Embryonic facial prominence (tissue), 1 donor: ENCODE data around the gene SPECC1.

Experiments used
- DNase-seq: peaks from one replicate; pipeline ENCODE4 v3.0.0-alpha.2; 2016; ENCODE audit errors: extremely low spot score

Gene SPECC1

DNA sequence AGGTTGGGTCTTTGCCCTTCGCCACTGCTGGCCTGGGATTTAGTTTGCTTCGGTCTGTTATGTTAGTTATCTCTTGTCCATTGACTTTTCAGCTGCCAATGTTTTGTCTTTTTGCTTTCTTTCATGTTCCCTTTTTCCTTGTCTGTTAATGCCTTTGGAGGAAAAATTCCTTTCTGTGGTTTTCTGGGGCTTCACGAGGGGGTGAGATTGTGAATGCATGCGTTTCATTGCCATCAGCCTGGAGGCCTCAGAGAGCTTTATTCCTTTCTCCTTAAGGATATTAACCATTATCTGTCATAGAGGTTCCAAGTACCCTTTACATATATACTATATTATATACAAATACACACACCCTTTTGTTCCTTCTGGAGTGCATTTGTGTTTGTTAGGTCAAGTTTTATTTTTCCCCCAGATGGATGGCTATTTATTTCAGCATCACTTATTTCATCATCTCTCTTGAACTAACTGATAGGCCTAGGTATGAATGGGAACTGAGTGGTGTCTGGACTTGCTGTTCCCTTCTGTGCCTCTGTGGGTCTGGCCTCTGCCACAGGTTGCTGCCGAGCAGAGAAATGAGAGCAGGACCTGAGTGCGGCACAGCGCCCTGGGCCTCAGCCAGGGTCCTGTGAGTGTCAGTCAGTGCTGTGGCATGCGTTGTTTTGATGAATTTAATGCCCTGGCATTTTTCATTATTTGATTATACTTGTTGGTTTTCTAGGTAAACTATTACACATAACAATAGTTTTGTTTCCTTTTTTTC, 264.8 kb downstream of the SPECC1 start:
- no peak for DNase-seq

DNA sequence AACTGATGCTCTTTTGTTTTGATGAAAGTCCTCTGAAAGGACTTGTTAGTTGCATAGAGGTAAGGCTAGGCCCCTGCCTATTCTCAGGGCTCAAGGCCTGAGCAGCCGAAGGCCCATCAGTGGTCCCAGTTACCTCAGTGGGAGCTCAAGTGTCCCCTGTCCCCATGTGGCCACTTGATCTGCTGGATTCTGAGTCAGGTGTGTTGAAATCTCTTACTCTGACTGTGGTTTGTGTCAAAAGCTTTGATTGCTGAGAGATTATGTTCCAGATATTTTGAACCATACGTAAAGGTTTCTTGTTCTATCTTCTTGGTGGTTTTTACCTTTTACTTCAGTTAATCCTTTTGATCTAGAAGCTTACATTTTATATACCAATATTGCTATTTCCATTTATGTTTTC, 266.5 kb downstream of the SPECC1 start:
- DNase-seq = no peak

DNA sequence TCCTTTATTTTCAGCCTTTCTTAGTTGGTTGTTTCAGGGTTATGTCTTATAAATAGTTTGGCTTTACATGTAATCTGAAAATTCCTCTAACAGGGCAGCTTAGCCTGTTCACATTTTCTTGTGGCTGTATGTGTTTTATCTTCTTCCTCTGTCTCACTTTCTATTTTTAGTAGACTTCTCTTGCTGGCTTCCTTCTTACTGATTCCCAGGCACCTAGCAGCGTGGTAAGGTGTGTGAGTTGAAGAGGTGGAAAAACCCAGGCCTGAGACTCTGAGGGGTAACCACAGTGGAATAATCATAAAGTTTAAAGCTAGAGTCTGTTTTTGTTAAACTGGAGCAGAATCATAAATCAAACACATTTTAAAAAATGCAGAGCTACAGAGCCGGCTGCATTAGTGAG, 267.3 kb downstream of the SPECC1 start:
- DNase-seq = no peak

DNA sequence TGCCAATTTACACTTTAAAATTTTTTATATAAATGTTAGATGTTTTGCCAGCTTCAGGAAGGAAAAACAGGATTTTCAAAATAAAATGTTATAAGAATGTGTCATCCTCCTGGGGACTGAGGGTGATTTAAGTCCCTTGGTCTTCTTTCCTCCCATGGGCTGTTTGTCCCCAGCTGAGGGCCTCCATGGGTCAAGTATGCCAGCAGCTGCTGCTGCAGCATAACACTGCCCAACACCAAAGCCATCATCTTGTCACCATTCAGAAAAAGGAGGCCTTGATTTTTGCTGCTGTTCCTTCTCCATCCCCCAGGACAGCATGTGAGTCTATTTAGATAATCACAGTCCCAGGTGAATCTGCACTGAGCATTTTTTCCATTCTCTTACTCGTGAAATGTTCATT, 269.6 kb downstream of the SPECC1 start:
- DNase-seq = no peak

DNA sequence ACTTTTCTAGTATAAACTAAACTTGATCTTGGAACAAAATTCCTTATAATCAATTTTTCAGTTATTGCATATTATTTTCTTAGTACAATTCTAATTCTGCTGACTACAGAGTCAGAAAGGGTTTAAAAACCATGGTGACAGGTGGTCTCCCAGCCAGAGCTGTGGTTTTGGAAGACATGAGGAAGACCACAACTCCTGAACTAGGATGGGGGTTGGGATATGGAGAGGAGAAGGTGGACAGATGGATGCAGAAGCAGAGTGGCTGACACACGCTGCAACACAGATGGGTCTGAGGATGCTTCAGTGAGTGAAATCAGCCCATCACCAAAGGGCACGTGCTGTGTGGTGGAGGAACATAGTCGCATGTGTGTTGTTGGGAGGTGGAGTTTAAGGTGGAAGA, 270.5 kb downstream of the SPECC1 start:
- DNase-seq = no peak

DNA sequence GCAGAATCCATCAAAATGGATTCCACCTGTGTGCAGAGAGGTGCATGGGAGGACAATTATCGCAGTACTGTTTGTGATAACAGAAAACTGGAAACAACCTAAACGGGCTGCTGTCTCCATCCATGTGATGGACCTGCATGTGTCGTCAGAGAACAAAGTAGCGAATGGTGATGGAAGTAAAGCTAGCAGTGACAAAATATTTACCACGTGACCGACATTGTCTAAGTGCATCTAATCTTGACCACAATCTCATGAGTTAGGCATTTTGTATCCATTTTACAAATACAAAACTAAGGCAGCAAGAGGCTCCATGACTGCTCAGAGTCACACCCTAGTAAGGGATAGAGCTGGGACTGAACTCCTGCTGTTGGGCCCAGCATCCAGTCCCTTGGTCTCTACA, 270.9 kb downstream of the SPECC1 start:
- no peak for DNase-seq

DNA sequence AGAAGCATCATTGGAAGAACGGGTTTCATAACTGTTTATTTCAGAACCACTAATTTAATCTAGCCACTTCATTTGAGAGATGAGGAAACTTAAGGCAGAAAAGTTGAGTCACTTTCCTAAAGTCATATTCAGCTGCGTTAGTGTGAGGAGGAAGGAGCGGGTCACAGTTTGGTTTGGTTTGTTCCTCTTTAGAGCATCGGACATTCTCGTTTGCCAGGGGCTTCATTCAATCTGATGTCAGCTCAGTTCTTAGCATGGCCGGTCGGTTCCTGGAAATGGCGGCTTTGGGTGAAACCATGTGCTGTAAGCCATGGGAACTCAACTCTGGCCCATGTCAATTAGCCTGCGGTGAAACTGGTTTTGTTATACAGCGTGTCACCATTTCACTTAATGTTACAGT, 271.7 kb downstream of the SPECC1 start:
- no peak for DNase-seq

DNA sequence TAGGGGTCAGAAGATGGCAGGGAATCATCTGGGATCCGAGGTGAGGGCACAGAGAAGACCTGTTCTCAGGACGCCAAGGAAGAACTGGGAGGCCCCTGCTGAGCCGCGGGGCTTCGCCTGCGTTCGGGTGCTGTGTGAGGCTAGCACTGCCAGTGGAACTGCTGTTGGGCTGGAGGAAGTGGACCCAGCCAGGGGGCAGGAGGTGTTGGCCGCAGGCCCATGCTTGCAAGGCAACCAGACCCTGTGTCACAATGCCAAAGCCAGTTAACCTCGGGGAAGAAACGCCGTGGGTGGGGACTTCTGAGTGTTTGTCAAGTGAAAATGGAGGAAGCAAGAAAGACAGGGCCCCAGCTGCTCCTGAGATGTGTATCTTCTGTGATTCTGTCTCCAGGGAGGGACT, 272.7 kb downstream of the SPECC1 start:
- no peak for DNase-seq

DNA sequence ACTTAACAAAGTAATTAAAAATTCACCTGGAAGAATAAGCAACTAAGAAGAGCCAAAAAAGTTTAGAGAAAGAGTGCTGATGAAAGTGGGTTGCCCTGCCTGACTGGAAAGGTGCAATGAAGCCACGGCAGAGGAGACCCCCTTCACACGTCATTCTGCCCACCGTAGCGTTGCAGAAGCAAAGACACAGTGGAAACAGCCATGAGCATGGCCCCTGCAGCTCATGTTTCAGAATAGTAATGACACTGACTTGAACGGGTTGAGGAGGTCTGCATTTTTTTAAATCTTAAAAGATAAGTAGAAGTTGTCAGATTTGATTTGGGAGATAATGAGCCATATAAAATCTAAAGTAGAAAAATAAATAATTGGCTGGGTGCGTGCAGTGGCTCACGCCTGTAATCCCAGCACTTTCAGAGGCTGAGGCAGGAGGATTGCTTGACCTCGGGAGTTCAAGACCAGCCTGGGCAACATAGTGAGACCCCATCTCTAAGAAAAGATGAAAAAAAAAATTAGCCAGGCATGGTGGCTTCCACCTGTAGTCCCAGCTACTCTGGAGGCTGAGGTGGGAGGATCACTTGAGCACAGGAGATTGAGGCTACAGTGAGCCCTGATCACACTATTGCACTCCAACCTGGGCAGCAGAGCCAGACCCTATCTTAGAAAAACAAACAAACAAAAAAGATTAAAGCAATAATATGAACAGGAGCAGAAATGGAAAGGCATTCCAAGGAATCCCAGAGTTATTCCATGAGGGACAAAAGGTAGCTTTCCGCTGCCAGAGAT, 273.6 kb downstream of the SPECC1 start:
- DNase-seq = no peak

DNA sequence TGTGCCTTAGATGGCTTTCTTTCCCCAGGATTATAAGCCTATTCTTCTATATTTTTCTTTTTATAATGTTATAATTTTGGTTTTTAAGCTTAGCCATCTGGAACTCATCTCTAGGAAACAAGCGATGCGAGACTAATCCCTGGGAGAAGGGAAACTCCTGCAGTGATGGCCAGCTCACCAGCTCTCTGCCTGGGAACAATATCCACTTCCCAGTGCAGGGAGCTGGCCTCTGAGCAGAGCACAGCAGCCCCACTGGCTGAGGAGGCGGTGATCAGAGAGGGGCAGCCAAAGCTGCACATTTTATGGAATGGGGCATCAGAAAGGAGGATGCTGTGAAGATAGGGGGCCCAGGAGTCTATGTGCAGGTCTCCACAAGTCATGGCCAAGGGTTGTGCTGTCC, 274.9 kb downstream of the SPECC1 start:
- DNase-seq = no peak

DNA sequence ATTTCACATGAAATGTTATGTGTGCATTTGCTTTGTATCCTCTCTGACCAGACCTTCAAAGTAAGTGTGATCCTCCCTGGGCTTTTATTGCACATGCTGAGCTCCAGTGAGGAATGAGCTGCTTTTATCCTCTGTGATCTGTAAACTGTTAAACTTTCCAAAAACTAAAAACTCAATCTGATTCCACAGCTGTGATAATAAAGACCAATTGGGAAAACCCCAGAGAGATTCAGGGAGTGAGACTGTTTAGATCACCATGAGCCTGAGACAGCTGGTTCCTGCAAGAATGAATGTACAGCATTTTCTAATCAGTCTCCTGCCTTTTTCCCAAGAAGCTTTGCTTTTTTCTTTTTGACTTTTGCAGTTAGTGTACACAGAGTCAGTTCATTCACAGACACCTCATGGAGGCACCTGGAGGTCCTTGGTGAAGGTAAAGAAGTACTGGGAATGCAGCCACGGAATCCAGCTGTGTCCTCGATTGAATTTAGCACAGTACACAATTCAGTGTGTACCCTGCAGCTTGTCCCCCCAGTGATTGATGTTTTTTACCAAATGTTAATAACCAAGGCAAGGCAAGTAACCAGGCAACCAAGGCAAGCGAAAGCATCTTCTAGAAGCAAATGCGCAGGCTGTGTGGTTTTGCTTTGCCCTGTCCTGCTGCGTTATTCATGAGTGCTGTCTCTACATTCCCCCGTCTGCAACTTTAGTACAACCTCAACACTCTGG, 275.6 kb downstream of the SPECC1 start:
- no peak for DNase-seq

DNA sequence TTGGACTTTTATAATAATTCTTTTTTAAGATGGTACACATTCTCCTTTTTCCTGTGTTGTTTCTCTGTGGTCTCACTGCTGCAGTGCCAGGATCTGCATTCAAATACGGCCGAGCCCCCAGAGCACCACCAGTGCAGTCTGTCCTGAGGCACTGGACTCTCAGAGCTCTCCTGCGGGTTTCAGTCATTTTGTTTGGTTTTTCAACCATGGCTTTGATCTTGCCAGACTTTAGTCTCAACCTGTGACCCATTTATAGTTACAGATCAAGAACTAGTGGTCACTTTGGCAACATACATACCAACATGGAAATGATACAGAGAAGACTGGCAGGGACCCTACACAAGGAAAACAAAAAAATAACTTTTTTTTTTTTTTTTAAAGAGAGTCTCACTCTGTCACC, 280.8 kb downstream of the SPECC1 start:
- no peak for DNase-seq

DNA sequence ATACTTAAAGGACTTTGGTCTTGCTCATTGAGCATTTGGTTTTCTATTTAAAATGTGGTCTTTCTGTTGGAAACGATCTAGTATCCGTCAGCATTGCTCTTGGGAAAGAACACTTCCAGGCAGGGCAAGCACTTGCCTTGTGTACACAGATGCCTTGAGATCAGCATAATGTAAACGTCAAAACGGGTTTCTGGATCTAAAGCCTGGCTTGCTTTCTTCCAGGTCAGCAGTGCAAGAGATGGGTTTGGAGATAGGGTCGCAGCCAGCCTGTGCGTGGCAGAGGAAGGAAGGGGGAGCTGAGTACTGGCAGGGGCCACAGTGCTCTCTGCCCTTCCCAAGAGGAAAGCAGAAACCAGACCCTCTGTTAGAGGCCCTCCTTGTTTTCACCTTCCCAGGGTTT, 282.7 kb downstream of the SPECC1 start:
- no peak for DNase-seq

DNA sequence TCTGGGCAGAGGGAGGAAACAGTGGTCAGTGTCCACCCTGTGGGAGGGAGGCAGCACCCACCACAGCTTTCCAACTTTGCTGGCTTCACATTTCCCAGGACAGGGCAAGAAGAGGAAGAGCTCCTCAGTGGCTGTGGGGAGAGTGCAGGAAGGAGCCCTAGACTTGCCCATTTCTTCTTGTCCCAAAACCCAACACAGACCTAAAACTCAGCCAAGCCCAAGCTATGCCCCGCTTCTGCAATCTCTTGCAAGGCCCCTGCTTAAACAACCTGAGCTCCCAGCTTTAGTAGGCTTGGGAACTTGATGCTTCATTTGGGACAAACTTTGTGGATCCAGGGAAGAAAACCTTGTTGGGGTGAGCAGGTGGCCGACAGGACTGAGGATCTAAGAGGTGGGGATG, 284.3 kb downstream of the SPECC1 start:
- DNase-seq = no peak

DNA sequence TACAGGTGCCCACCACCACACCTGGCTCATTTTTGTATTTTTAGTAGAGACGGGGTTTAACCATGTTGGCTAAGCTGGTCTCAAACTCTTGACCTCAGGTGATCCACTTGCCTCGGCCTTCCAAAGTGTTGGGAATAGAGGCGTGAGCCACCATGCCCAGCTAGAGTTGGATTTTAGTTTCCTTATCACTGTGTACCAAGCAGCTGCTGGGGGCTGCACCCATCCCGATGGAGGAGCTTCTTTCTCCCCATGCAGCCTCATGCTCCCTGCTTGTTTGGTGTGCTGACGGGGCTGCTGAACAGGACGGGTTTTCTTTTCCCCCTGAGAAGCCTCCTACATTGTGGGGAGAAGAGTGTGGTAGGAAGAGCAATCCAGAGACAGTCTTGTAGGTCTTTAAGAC, 285.0 kb downstream of the SPECC1 start:
- DNase-seq = no peak

DNA sequence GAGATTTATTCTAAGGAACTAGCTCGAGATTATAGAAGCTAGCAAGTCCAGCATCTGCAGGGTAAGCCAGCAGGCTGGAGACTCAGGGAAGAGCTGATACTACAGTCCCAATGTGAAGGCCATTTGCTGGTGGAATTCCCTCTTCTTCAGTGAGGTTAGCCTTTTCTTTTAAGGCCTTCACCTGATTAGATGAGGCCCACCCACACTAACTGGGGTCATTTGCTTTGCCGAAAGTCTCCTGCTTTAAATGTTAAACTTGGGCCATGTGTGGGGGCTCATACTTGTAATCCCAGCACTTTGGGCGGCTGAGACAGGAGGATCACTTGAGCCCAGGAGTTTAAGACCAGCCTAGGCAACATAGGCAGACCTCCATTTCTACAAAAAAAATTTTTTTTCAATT, 289.9 kb downstream of the SPECC1 start:
- no peak for DNase-seq

DNA sequence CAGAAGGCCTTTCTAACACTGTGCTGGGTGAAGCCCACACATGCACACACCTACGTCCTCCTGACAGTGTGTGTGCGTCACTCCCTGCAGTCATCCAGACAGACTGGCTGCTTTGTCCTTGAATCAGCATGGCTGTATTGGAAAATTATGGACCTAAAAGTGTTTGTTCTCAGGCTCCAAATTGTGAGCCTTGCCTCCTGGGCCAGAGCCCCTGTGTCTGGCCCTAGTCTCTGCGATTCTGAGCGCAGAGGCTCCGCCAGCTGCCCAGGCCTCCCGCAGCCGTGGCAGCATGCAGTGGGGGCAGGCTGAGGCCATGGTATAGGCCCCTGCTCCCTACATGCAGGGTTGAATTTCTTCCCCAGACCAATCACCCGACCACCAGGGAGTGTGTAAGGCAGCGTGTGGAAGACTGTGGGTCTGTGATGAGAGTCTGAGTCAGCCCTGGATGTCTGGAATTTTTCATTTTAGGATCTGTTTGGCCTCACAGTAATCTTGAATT, 291.3 kb downstream of the SPECC1 start:
- DNase-seq = no peak

DNA sequence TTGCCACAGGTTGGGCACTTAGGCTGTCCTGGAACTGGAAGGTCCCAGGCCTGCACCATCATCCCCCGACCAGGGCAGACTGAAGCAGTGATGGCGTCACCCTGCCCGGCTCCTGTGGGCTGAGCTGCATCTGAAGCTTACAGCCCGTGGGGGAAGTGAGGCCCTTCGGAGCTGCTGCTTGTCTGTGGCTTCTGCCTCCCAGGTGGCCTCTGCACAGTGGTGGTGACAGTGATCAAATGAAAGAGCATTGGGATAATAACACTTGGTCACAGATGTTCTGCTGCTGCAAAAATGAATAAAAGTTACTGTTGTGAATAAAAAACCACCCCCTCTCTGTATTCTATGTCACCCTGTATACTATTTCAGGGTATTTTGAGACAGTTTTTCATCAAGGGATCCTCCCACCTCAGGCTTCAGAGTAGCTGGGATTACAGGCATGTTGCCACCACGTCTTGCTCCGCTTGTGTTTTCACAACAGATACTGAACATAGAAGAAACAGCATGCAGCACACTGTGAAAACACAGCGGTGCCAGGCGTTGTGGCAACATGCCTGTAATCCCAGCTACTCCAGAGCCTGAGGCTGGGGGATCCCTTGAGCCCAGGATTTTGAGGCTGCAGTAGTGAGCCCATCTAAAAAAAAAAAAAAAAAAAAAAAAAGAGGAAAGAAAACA, 293.2 kb downstream of the SPECC1 start:
- no peak for DNase-seq

DNA sequence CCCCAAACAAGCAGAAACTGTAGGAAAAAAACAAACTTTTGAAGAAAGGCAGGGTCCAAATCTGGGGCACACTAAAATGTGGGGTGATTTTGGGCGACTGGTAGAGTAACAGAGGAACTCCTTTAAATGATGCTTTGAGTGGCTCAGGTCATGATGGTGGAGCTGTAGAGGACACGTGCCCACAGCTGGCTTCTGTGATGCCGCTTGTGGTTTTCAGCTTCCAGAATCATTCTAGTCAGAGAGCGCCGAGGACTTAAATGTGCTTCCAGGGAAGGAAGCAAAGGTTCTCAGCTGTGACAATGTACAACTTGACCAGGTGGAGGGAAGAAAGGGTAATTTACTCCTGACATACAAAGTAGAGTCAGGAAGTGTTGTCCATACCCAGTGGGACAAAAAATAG, 295.8 kb downstream of the SPECC1 start:
- no peak for DNase-seq

DNA sequence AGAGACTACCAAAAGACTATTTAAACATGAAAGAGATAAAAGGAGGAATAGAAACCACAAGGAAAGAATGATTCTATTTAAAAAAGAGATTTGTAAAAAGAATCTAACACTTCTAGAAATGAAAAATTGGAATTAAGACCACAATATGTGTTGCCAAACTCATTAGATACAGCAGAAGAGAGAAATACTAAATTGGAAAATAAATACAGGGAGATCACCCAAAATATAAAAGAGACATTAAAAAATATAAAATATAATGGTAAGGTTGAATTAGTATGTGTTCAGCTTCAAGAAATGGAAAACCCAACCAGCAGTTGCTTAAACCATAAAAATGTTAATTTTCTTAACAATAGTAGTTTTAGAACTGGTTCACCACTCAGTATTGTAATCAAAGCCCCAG, 297.8 kb downstream of the SPECC1 start:
- no peak for DNase-seq

DNA sequence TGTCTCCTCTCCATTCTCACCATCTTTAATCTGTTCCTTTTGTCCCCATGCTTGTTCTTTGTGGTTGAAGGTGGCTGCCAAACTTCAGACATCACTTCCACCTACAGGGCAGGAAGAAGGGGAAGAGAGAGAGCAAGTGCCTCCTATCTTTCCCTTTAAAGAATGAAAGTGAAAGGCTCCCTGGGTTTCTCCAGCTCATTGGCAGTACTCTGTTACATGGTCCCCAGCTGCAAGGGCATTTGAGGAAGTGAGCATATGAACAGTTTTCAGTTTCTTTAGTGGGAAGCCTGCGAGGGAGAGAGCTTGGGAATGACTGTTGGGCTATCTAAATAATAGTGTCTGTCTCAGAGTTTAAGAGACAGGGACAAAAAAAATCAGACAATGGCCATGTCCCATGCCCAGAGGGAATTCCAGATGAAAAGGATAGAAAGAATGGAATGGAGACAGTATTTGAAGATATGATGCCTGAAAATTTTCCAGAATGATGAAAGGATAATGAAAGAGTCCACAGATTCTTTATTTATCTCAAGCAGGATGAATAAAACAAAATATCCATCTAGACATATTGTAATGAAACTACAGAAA, 298.3 kb downstream of the SPECC1 start:
- no peak for DNase-seq

DNA sequence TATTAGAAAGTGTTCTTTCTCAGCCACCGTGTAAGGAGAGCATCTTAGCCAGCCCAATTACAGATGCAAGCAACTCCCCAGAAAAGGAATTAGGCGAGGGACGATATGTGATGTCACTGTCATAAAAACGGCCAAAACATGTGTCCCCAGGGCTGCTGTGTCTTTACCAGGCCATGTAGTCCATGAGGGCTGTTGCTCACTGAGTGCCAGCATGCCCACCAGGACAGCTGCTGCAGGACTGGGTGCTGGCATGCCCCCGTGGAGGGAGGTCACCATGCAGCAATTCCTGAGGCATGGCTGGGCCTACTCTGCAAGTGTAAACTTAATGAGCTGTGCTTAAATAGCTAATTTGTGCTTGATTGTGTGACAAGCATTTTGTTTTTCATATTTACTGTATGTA, 301.3 kb downstream of the SPECC1 start:
- DNase-seq = no peak
